Measurements from ENCODE around the gene GIGYF2.

GRCh38 chr2:232667989-232668583 lies 29.0 kb upstream of the GIGYF2 start:
- TF ChIP-seq CTCF (IDR thresholded peaks at IDR 0.05; ENCODE audit: low read length) (no peak), EZH2phosphoT487 (IDR thresholded peaks at IDR 0.05; ENCODE audit: low read length) (no peak)
